K562 (cell line): ENCODE results near the gene NEDD4L. TPM values are rescaled to one million over a fixed set of nuclear protein-coding genes. Genes with fewer than 3 reads are reported as not detected.

Source experiments
- ATAC-seq: fragments of 200-7000 bp; cut with Tn5 transposase; 3 replicates; pipeline ENCODE4 v1.9.1; 2020; ENCODE audit warnings: moderate library complexity
- BruUV-seq: library from RNA; stranded (reverse); fragments of 400-500 nt; replicated peaks from 2 replicates; lab custom pipeline; 2021; lab: Mats Ljungman, UMichigan
- CTCF ChIA-PET: fragments of 300-600 bp; formaldehyde crosslinking; extraction: SDS; loops from one replicate; lab custom pipeline; 2021; ENCODE audit warnings: low intra/inter-chr PET ratio; lab: Yijun Ruan, JAX
- POLR2A ChIA-PET: fragments of 300-600, 350-650 bp; sonication (Branson Sonifier 250); formaldehyde crosslinking; extraction: SDS; loops from one replicate; lab custom pipeline; 2021; ENCODE audit warnings: antibody characterized with exemption, inconsistent platforms; lab: Yijun Ruan, JAX
- DNase-seq, 4 experiments: peaks; one replicate each; pipeline versions ENCODE4 v3.0.0 to v3.0.0-alpha.2; 2011 to 2018; ENCODE audit warnings: low spot score in 3 of 4, mixed read lengths in 3 of 4; ENCODE audit errors: extremely low read depth in 1 of 4
- FAIRE-seq: peaks from 2 replicates; lab custom pipeline; 2011; peaks lifted over from hg19 to GRCh38; lab: Jason Lieb, UNC
- H2AFZ ChIP-seq: 2 replicates; pipeline ENCODE4 v1.6.0; 2011; ENCODE audit warnings: low read depth, low read length, control low read depth, inconsistent platforms
- H3K27ac ChIP-seq: fragments of 200-600 bp; 3 replicates; pipeline ENCODE4 v1.8.0; 2011; ENCODE audit warnings: low read depth, mild to moderate bottlenecking, control low read depth, inconsistent platforms, low read length, moderate library complexity, mixed read lengths; ENCODE audit errors: extremely low read depth
- H3K27me3 ChIP-seq, 2 experiments: fragments of 300-600 bp in 1 of 2; 2 replicates in 1 of 2; 3 replicates in 1 of 2; pipeline versions ENCODE4 v1.6.0 to v1.8.0; 2011; ENCODE audit warnings: inconsistent platforms in 2 of 2, low read length in 2 of 2, mild to moderate bottlenecking in 1 of 2, mixed read lengths in 1 of 2, moderate library complexity in 1 of 2; ENCODE audit not compliant: control insufficient read depth in 2 of 2, insufficient read depth in 2 of 2
- H3K36me3 ChIP-seq: fragments of 300-600 bp; 3 replicates; pipeline ENCODE4 v1.8.0; 2011; ENCODE audit warnings: mild to moderate bottlenecking, low read length, inconsistent platforms; ENCODE audit not compliant: control insufficient read depth, insufficient read depth
- H3K4me1 ChIP-seq, 2 experiments: fragments of 200-600 bp in 1 of 2; replicated peaks in 1 of 2; 2 replicates in 1 of 2; 3 replicates in 1 of 2; pipeline versions ENCODE4 v1.5.1 to v1.8.0; 2011; ENCODE audit warnings: inconsistent platforms in 2 of 2, low read length in 2 of 2, mild to moderate bottlenecking in 1 of 2, mixed read lengths in 1 of 2, moderate library complexity in 1 of 2; ENCODE audit not compliant: control insufficient read depth in 2 of 2, insufficient read depth in 2 of 2
- H3K4me2 ChIP-seq: 2 replicates; pipeline ENCODE4 v1.6.1; 2011; ENCODE audit warnings: low read length, control low read depth, inconsistent platforms, mixed read lengths; ENCODE audit not compliant: insufficient read depth
- H3K4me3 ChIP-seq: fragments of 200-600 bp; sonication (generic), shearing (Covaris generic); 2 replicates; pipeline ENCODE4 v1.5.1; 2016; ENCODE audit warnings: control low read depth, inconsistent platforms
- H3K79me2 ChIP-seq: fragments of 200-600 bp; 3 replicates; pipeline ENCODE4 v1.8.0; 2011; ENCODE audit warnings: low read length, inconsistent platforms; ENCODE audit not compliant: control insufficient read depth, insufficient read depth
- H3K9ac ChIP-seq, 2 experiments: 2 replicates each; pipeline versions ENCODE4 v1.6.0 to v1.6.1; 2011; ENCODE audit warnings: low read depth in 2 of 2, low read length in 2 of 2, control low read depth in 1 of 2, inconsistent platforms in 1 of 2, mild to moderate bottlenecking in 1 of 2, mixed read lengths in 1 of 2; ENCODE audit not compliant: insufficient read depth in 1 of 2
- H3K9me1 ChIP-seq: one replicate; pipeline ENCODE4 v1.6.0; 2011; ENCODE audit warnings: inconsistent platforms, mild to moderate bottlenecking, low read length, moderate library complexity; ENCODE audit not compliant: control insufficient read depth, insufficient read depth
- H3K9me3 ChIP-seq: replicated peaks from 2 replicates; pipeline ENCODE4 v1.5.1; 2011; ENCODE audit warnings: low read depth, low read length, inconsistent platforms; ENCODE audit not compliant: control insufficient read depth, insufficient read depth
- H4K20me1 ChIP-seq: replicated peaks from 2 replicates; pipeline ENCODE4 v1.6.1; 2011; ENCODE audit warnings: low read length, inconsistent platforms, mixed read lengths; ENCODE audit not compliant: control insufficient read depth, insufficient read depth
- BCOR ChIP-seq: fragments of 450-650 bp; IDR thresholded peaks from 2 replicates; pipeline ENCODE4 v1.6.1; 2016
- KAT8 ChIP-seq: fragments of 450-650 bp; IDR thresholded peaks from 2 replicates; pipeline ENCODE4 v1.6.1; 2016; ENCODE audit warnings: low read depth, mild to moderate bottlenecking
- RB1 ChIP-seq: fragments of 450-650 bp; IDR thresholded peaks from 2 replicates; pipeline ENCODE4 v1.6.1; 2017; ENCODE audit warnings: low read depth, mild to moderate bottlenecking
- SMARCA5 ChIP-seq: fragments of 450-650 bp; IDR thresholded peaks from 2 replicates; pipeline ENCODE4 v1.6.1; 2016
- ZBTB26 ChIP-seq: fragments of 450-650 bp; formaldehyde crosslinking; IDR thresholded peaks from 2 replicates; pipeline ENCODE4 v1.4.0; 2022; ENCODE audit warnings: missing genetic modification characterization
- ZBTB49 ChIP-seq: sonication (generic); formaldehyde crosslinking; IDR thresholded peaks from 2 replicates; pipeline ENCODE4 v1.8.0; 2022; ENCODE audit warnings: missing genetic modification reagents, mild to moderate bottlenecking, borderline replicate concordance
- WGBS: fragments of 100-300 bp; shearing (Covaris generic); methylation state at CpG from one replicate; pipeline ENCODE4 v1.1.6; 2016; ENCODE audit warnings: low coverage, mixed read lengths; ENCODE audit not compliant: insufficient coverage; ENCODE audit errors: missing lambda C conversion rate; 5-methylcytosine and 5-hydroxymethylcytosine counted together
- in situ Hi-C: fragments of 300-500 bp; cut with MboI; formaldehyde crosslinking; loops from 4 replicates; pipeline ENCODE4 v1.15.0; 2018; ENCODE audit warnings: inconsistent platforms, mixed read lengths
- intact Hi-C: fragments of 100-400 bp; cut with micrococcal nuclease; formaldehyde crosslinking; loops from 2 replicates; pipeline ENCODE4 v1.14.2; 2022
- polyA plus RNA-seq, 8 experiments: library from polyadenylated mRNA; depleted of rRNA in 4 of 8; stranded (reverse) in 5 of 8; unstranded in 3 of 8; fragments of >200 nt; fragmentation: Nextera tagmentation in 2 of 8; fragmentation: Illumina TruSeq in 1 of 8; extraction: Ambion mirVana in 2 of 8; extraction: Trizol in 1 of 8; gene quantifications; 2 replicates each; pipeline versions ENCODE4 v1.2.1 to v1.2.3, GENCODE V29; 2011 to 2014; ENCODE audit warnings: inconsistent platforms in 1 of 8, missing spikeins in 1 of 8
- total RNA-seq, 7 experiments: library from RNA; depleted of rRNA in 6 of 7; stranded (reverse); fragments of >200 nt in 6 of 7; fragmentation: Illumina TruSeq in 2 of 7; extraction: Trizol in 2 of 7; gene quantifications; 2 replicates each; pipeline versions ENCODE4 v1.2.1 to v1.2.3, GENCODE V29; 2011 to 2021; ENCODE audit warnings: low replicate concordance in 1 of 7

The NEDD4L gene
- total and polyA plus RNA-seq, 9 of the 15 experiments (the other 6 are each of a cell fraction or from before 2014, with no cell fraction given) = 8.1 to 33.4 (median 19.9) TPM

- TF ChIP-seq ZBTB49 (CRISPR knock-in tag) = no peak
Measured at GRCh38 chr18:58113337-58113736, 69.3 kb downstream of the NEDD4L start (continued).

- in situ Hi-C loops = no loop called here
- Histone ChIP-seq H3K36me3 (no peaks in the 10 kb centered on the region), H3K27ac (no peak overlapping the region), H3K4me2 (no peak overlapping the region), H3K27me3 (no peaks in the 10 kb centered on the region), H3K9me3 (no peaks in the 10 kb centered on the region), H3K4me3 (no peak overlapping the region), H4K20me1 (no peaks in the 10 kb centered on the region), H3K9me1 (no peaks in the 10 kb centered on the region), H3K9ac (no peak overlapping the region), H2AFZ (no peak overlapping the region), H3K79me2 (peaks cover 4% of the 10 kb centered on the region; the same call in 1 of the 3 replicates), H3K4me1 (peaks cover 3 to 14% of the 10 kb centered on the region in 2 experiments; a peak in 3 of 5 replicates)
- TF ChIP-seq ZBTB26 (CRISPR knock-in tag) (no peak), SMARCA5 (no peak), KAT8 (no peak), RB1 (no peak), BCOR (no peak)
- FAIRE-seq (no peak), ATAC-seq (no peak), DNase-seq (no peak)
- ChIA-PET CTCF (interaction anchor here (0.7 kb wide), 1 partner anchor 208 kb away, joined by 4 read pairs; no protein-coding TSS in a partner anchor), POLR2A (no interaction called here)
- intact Hi-C loops = no loop called here
- WGBS = 89% methylated on average over 6 of the region's 6 CpGs
- BruUV-seq = no TSS peak
Measured at GRCh38 chr18:58114766-58115165, 70.7 kb downstream of the NEDD4L start.
